K562 (cell line): ENCODE data around the gene CR2.
"Not testable (repeated sequence)": the region's sequence is repeated elsewhere in the genome, so short reads cannot be mapped to it uniquely, and the experiment has no call there.

Source experiments
- SREBF2 ChIP-seq: sonication (generic); formaldehyde crosslinking; IDR thresholded peaks from 2 replicates; pipeline ENCODE4 v1.4.0; 2020; ENCODE audit warnings: mild to moderate bottlenecking, missing genetic modification reagents
- TF ChIP-seq, protein P1 (sequence below): fragments of 250-450 bp; sonication (Bioruptor Pico); IDR thresholded peaks from 2 replicates; pipeline ENCODE4 v1.5.0; 2021

DNA sequence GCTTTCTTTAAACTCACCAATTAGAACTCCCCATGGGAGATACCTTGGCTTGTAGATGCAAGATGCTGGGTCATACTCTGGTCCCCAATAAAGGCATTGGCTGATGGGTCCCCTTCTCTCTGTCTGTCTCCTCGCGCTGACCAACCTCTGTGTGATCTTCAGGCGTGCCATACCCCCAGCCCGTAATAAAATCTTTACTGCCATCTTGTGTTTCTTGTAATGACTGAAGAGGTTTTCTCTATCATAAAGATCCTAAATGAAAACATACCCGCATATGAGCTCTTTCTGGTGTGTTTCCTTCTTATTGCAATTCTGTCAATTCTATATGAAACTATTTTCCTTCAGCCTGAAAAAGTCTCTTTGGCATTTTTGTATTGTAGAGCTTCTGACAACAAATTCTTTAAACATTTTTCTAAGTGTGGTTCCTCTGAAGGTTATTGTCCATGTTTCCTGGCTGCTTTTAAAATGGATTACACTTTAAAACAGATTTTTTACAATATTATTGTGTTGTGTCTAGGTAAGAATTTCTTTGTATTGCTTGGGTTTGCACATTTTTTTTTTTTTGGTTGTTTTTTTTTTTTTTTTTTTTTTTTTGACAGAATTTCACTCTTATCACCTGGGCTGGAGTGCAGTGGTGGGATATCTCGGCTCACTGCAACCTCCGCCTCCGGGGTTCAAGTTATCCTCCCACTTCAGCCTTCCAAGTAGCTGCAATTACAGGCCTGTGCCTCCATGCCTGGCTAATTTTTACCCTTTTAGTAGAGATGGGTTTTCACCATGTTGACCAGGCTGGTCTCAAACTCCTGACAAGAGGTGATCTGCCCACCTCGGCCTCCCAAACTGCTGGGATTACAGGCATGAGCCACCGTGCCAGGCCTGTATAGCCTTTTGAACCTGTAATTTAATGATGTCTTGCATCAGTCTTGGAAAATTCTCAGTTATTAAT is 66.5 kb downstream of the CR2 start:
- not testable (repeated sequence) for TF ChIP-seq SREBF2 (CRISPR knock-in tag)
- TF ChIP-seq, protein P1, sequence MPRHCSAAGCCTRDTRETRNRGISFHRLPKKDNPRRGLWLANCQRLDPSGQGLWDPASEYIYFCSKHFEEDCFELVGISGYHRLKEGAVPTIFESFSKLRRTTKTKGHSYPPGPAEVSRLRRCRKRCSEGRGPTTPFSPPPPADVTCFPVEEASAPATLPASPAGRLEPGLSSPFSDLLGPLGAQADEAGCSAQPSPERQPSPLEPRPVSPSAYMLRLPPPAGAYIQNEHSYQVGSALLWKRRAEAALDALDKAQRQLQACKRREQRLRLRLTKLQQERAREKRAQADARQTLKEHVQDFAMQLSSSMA (CRISPR knock-in tag) = not testable (repeated sequence)
